ENCODE data around the gene KRR1.

Gene KRR1

DNA sequence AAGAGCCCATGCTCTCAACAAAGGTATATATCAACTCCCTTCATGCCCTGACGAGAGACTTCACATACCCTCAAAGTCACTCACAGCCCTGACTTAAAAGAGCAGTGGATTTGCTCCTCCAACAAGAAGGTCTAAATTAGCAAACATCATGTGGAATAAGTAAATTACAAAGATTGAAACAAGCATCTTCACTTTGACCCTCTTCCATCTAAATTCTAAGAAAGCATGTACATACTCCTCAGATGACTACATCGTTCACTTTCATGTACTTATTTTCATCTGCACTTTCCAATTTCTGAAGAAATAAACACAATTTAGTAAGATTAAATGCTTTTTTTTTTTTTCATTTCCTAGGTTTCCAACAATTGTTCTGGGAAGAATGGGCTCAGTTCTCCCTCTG, 38.6 kb upstream of the KRR1 start:
- no peak overlapping the region for H3K27ac ChIP-seq (ENCODE audit: low read depth, low read length)
- no peak overlapping the region for H3K4me2 ChIP-seq (ENCODE audit: low read depth, low read length, poor library complexity, severe bottlenecking)
- TF ChIP-seq, protein P1, sequence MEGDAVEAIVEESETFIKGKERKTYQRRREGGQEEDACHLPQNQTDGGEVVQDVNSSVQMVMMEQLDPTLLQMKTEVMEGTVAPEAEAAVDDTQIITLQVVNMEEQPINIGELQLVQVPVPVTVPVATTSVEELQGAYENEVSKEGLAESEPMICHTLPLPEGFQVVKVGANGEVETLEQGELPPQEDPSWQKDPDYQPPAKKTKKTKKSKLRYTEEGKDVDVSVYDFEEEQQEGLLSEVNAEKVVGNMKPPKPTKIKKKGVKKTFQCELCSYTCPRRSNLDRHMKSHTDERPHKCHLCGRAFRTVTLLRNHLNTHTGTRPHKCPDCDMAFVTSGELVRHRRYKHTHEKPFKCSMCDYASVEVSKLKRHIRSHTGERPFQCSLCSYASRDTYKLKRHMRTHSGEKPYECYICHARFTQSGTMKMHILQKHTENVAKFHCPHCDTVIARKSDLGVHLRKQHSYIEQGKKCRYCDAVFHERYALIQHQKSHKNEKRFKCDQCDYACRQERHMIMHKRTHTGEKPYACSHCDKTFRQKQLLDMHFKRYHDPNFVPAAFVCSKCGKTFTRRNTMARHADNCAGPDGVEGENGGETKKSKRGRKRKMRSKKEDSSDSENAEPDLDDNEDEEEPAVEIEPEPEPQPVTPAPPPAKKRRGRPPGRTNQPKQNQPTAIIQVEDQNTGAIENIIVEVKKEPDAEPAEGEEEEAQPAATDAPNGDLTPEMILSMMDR (IDR thresholded peaks at IDR 0.05; ENCODE audit: insufficient read depth, low read length, poor library complexity, severe bottlenecking) = no peak
- TF ChIP-seq EZH2phosphoT487 (conservative IDR thresholded peaks at IDR 0.05; ENCODE audit: low read length) = no peak
- H4K20me1 ChIP-seq (ENCODE audit: low read depth, low read length) = no peaks in the 10 kb centered on the region
- H2AFZ ChIP-seq (ENCODE audit: low read depth, low read length, severe bottlenecking) = no peak overlapping the region
- no peak overlapping the region for H3K4me3 ChIP-seq (ENCODE audit: insufficient read depth, low read length, poor library complexity, severe bottlenecking)
- no peak overlapping the region for H3K9ac ChIP-seq (ENCODE audit: low read length)
- no peaks in the 10 kb centered on the region for H3K9me2 ChIP-seq (replicated peaks; ENCODE audit: insufficient read depth, low read length)
- no peaks in the 10 kb centered on the region for H3K27me3 ChIP-seq (ENCODE audit: low read length)
- no peaks in the 10 kb centered on the region for H3F3A ChIP-seq (ENCODE audit: insufficient read depth)
- no peaks in the 10 kb centered on the region for H3K36me3 ChIP-seq (ENCODE audit: low read length)
- no peaks in the 10 kb centered on the region for H3K79me2 ChIP-seq (ENCODE audit: insufficient read depth, low read length)
- no peaks in the 10 kb centered on the region for H3K9me3 ChIP-seq (ENCODE audit: insufficient read depth, low read length)

DNA sequence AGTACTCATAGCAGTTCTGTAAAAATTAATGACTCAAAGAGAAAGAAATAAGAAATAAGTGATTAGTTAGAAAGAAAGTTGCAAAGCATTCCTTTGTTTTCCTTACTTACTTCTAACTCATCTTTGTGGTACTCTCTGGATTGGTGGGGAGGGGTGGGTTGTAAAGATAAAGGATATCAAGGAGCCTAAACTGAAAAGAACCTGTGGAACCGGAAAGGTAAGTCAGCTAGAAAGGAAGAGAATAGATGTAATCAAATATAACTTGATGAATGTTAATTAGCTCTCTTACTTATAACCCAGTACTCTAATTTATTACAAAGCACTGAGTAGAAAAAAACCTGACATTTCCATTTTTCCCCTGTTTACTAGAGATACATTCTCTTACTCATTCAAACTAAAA, 37.5 kb upstream of the KRR1 start:
- Histone ChIP-seq H3F3A (ENCODE audit: insufficient read depth) (no peaks in the 10 kb centered on the region), H3K9me3 (ENCODE audit: insufficient read depth, low read length) (no peaks in the 10 kb centered on the region), H3K9me2 (replicated peaks; ENCODE audit: insufficient read depth, low read length) (no peaks in the 10 kb centered on the region), H3K9ac (ENCODE audit: low read length) (no peak overlapping the region), H3K79me2 (ENCODE audit: insufficient read depth, low read length) (no peaks in the 10 kb centered on the region), H4K20me1 (ENCODE audit: low read depth, low read length) (no peaks in the 10 kb centered on the region), H2AFZ (ENCODE audit: low read depth, low read length, severe bottlenecking) (no peak overlapping the region), H3K36me3 (ENCODE audit: low read length) (no peaks in the 10 kb centered on the region), H3K27ac (ENCODE audit: low read depth, low read length) (no peak overlapping the region), H3K4me2 (ENCODE audit: low read depth, low read length, poor library complexity, severe bottlenecking) (no peak overlapping the region), H3K4me3 (ENCODE audit: insufficient read depth, low read length, poor library complexity, severe bottlenecking) (no peak overlapping the region), H3K27me3 (ENCODE audit: low read length) (no peaks in the 10 kb centered on the region)
- no peak for TF ChIP-seq EZH2phosphoT487 (conservative IDR thresholded peaks at IDR 0.05; ENCODE audit: low read length)
- TF ChIP-seq, protein P1 (IDR thresholded peaks at IDR 0.05; ENCODE audit: insufficient read depth, low read length, poor library complexity, severe bottlenecking) = no peak

GRCh38 chr12:75545636-75546035, 34.2 kb upstream of the KRR1 start:
- Histone ChIP-seq H3K4me2 (ENCODE audit: low read depth, low read length, poor library complexity, severe bottlenecking) (no peak overlapping the region), H3K9ac (ENCODE audit: low read length) (no peak overlapping the region), H3K27ac (ENCODE audit: low read depth, low read length) (no peak overlapping the region), H3F3A (ENCODE audit: insufficient read depth) (no peaks in the 10 kb centered on the region), H2AFZ (ENCODE audit: low read depth, low read length, severe bottlenecking) (no peak overlapping the region), H4K20me1 (ENCODE audit: low read depth, low read length) (no peaks in the 10 kb centered on the region; the same call in 1 of the 2 replicates), H3K27me3 (ENCODE audit: low read length) (no peaks in the 10 kb centered on the region), H3K79me2 (ENCODE audit: insufficient read depth, low read length) (no peaks in the 10 kb centered on the region), H3K36me3 (ENCODE audit: low read length) (no peaks in the 10 kb centered on the region), H3K4me3 (ENCODE audit: insufficient read depth, low read length, poor library complexity, severe bottlenecking) (no peak overlapping the region), H3K9me2 (replicated peaks; ENCODE audit: insufficient read depth, low read length) (no peaks in the 10 kb centered on the region), H3K9me3 (ENCODE audit: insufficient read depth, low read length) (no peaks in the 10 kb centered on the region)
- TF ChIP-seq EZH2phosphoT487 (conservative IDR thresholded peaks at IDR 0.05; ENCODE audit: low read length) = no peak
- TF ChIP-seq, protein P1 (IDR thresholded peaks at IDR 0.05; ENCODE audit: insufficient read depth, low read length, poor library complexity, severe bottlenecking) = no peak

Data from SU-DHL-6 (cell line).